K562 (cell line): ENCODE data around the gene METTL18.

Experiments
- FOXA3 ChIP-seq, 2 experiments: fragments of 450-650 bp in 1 of 2; sonication (generic) in 1 of 2; formaldehyde crosslinking; IDR thresholded peaks in 1 of 2; conservative IDR thresholded peaks in 1 of 2; 2 replicates each; pipeline versions ENCODE4 v1.4.0 to v1.8.0; 2020 to 2022; ENCODE audit warnings: mild to moderate bottlenecking in 2 of 2, missing genetic modification reagents in 1 of 2
- FOXP1 ChIP-seq: sonication (generic); formaldehyde crosslinking; IDR thresholded peaks from 2 replicates; pipeline ENCODE4 v1.8.0; 2022; ENCODE audit warnings: mild to moderate bottlenecking, missing genetic modification reagents
- NFATC3 ChIP-seq: fragments of 450-650 bp; IDR thresholded peaks from 2 replicates; pipeline ENCODE4 v1.6.1; 2017; ENCODE audit warnings: mild to moderate bottlenecking
- PHB2 ChIP-seq: fragments of 450-650 bp; IDR thresholded peaks from 2 replicates; pipeline ENCODE4 v1.6.1; 2017; ENCODE audit warnings: low read depth
- PHF8 ChIP-seq: fragments of 200-600 bp; sonication (generic); IDR thresholded peaks from 2 replicates; pipeline ENCODE4 v1.6.1; 2012; ENCODE audit warnings: mixed run types, mild to moderate bottlenecking, inconsistent platforms, low read length, moderate library complexity, borderline replicate concordance
- POLR2A ChIP-seq: fragments of 450-650 bp; conservative IDR thresholded peaks from 2 replicates; pipeline ENCODE4 v1.6.1; 2016
- PTBP1 ChIP-seq: fragments of 200-400 bp; formaldehyde crosslinking; IDR thresholded peaks from 2 replicates; pipeline ENCODE4 v1.6.1; 2017; ENCODE audit warnings: low read depth, low read length
- TAF1 ChIP-seq: IDR thresholded peaks from 2 replicates; pipeline ENCODE4 v1.6.1; 2011; ENCODE audit warnings: mild to moderate bottlenecking, low read length, moderate library complexity; ENCODE audit not compliant: insufficient read depth, control insufficient read depth, severe bottlenecking; ENCODE audit errors: extremely low read depth
- TOE1 ChIP-seq, 2 experiments: fragments of 450-650 bp in 1 of 2; sonication (generic) in 1 of 2; formaldehyde crosslinking in 1 of 2; IDR thresholded peaks; 2 replicates each; pipeline versions ENCODE4 v1.7.1 to v1.8.0; 2016 to 2022; ENCODE audit warnings: borderline replicate concordance in 2 of 2, mild to moderate bottlenecking in 2 of 2, antibody characterized with exemption in 1 of 2, inconsistent platforms in 1 of 2, low read depth in 1 of 2, missing genetic modification reagents in 1 of 2, moderate library complexity in 1 of 2
- TF ChIP-seq, protein P1 (sequence below): fragments of 200-800 bp; sonication (Bioruptor generic); IDR thresholded peaks from 2 replicates; pipeline ENCODE4 v1.6.1; 2017; ENCODE audit warnings: missing genetic modification characterization, missing compliant biosample characterization
- TF ChIP-seq, protein P2 (sequence below), 3 experiments: IDR thresholded peaks in 2 of 3; conservative IDR thresholded peaks in 1 of 3; 2 replicates each; pipeline ENCODE4 v1.5.1; 2011 to 2012; ENCODE audit warnings: low read length in 3 of 3, mild to moderate bottlenecking in 3 of 3, control low read depth in 2 of 3, improper control_type of control experiment in 1 of 3, inconsistent platforms in 1 of 3, low read depth in 1 of 3, mixed read lengths in 1 of 3, moderate library complexity in 1 of 3; ENCODE audit not compliant: insufficient read depth in 2 of 3
- TF ChIP-seq, protein P3 (sequence below): sonication (generic); formaldehyde crosslinking; IDR thresholded peaks from 2 replicates; pipeline ENCODE4 v1.8.0; 2022; ENCODE audit warnings: mild to moderate bottlenecking, missing genetic modification reagents
- TF ChIP-seq, protein P4 (sequence below): sonication (generic); formaldehyde crosslinking; IDR thresholded peaks from 2 replicates; pipeline ENCODE4 v1.9.0; 2022; ENCODE audit warnings: mild to moderate bottlenecking, missing genetic modification reagents
- TF ChIP-seq, protein P5 (sequence below): fragments of 250-450 bp; sonication (Bioruptor Pico); IDR thresholded peaks from 2 replicates; pipeline ENCODE4 v1.5.0; 2020; ENCODE audit warnings: mild to moderate bottlenecking

DNA sequence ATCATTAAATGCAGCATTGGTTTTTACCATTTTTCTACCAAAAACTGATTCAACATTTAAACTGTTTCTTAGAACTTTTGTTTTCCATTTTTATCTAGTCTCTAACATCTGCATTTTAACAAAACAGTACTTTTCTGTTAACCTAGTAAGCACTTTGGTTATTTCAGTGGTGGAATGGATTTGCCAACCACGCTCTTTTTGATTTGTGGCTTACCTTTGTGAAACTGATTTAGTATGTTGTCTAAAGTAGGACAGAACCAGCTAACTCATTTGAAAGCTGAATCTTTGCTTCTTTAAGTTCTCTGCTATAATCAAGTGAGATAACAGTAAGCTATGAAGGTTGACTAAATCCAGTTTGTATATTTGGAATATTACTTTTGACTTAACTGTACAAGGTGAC is 41.5 kb upstream of the METTL18 start:
- TF ChIP-seq PHF8: no peak
- no peak for TF ChIP-seq FOXA3 (CRISPR knock-in tag; conservative IDR thresholded peaks at IDR 0.05 in 1 of 2, IDR thresholded peaks at IDR 0.05 in 1 of 2)
- no peak for TF ChIP-seq TAF1
- no peak for TF ChIP-seq NFATC3
- TF ChIP-seq, protein P1, sequence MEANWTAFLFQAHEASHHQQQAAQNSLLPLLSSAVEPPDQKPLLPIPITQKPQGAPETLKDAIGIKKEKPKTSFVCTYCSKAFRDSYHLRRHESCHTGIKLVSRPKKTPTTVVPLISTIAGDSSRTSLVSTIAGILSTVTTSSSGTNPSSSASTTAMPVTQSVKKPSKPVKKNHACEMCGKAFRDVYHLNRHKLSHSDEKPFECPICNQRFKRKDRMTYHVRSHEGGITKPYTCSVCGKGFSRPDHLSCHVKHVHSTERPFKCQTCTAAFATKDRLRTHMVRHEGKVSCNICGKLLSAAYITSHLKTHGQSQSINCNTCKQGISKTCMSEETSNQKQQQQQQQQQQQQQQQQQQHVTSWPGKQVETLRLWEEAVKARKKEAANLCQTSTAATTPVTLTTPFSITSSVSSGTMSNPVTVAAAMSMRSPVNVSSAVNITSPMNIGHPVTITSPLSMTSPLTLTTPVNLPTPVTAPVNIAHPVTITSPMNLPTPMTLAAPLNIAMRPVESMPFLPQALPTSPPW (CRISPR knock-in tag): no peak
- TF ChIP-seq PTBP1: no peak
- no peak for TF ChIP-seq TOE1 (IDR thresholded peaks at IDR 0.05; ENCODE audit: borderline replicate concordance)
- no peak for TF ChIP-seq TOE1 (CRISPR knock-in tag; IDR thresholded peaks at IDR 0.05; ENCODE audit: borderline replicate concordance, low read depth)
- TF ChIP-seq, protein P2, sequence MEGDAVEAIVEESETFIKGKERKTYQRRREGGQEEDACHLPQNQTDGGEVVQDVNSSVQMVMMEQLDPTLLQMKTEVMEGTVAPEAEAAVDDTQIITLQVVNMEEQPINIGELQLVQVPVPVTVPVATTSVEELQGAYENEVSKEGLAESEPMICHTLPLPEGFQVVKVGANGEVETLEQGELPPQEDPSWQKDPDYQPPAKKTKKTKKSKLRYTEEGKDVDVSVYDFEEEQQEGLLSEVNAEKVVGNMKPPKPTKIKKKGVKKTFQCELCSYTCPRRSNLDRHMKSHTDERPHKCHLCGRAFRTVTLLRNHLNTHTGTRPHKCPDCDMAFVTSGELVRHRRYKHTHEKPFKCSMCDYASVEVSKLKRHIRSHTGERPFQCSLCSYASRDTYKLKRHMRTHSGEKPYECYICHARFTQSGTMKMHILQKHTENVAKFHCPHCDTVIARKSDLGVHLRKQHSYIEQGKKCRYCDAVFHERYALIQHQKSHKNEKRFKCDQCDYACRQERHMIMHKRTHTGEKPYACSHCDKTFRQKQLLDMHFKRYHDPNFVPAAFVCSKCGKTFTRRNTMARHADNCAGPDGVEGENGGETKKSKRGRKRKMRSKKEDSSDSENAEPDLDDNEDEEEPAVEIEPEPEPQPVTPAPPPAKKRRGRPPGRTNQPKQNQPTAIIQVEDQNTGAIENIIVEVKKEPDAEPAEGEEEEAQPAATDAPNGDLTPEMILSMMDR (IDR thresholded peaks at IDR 0.05 in 2 of 3, conservative IDR thresholded peaks at IDR 0.05 in 1 of 3; ENCODE audit: insufficient read depth in 2 of 3, low read depth in 1 of 3, low read length in 3 of 3): no peak
- no peak for TF ChIP-seq POLR2A
- TF ChIP-seq, protein P3, sequence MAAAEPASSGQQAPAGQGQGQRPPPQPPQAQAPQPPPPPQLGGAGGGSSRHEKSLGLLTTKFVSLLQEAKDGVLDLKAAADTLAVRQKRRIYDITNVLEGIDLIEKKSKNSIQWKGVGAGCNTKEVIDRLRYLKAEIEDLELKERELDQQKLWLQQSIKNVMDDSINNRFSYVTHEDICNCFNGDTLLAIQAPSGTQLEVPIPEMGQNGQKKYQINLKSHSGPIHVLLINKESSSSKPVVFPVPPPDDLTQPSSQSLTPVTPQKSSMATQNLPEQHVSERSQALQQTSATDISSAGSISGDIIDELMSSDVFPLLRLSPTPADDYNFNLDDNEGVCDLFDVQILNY (CRISPR knock-in tag): no peak
- TF ChIP-seq PHB2: no peak
- no peak for TF ChIP-seq FOXP1 (CRISPR knock-in tag)
- TF ChIP-seq, protein P4, sequence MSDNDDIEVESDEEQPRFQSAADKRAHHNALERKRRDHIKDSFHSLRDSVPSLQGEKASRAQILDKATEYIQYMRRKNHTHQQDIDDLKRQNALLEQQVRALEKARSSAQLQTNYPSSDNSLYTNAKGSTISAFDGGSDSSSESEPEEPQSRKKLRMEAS (CRISPR knock-in tag): no peak
- TF ChIP-seq, protein P5, sequence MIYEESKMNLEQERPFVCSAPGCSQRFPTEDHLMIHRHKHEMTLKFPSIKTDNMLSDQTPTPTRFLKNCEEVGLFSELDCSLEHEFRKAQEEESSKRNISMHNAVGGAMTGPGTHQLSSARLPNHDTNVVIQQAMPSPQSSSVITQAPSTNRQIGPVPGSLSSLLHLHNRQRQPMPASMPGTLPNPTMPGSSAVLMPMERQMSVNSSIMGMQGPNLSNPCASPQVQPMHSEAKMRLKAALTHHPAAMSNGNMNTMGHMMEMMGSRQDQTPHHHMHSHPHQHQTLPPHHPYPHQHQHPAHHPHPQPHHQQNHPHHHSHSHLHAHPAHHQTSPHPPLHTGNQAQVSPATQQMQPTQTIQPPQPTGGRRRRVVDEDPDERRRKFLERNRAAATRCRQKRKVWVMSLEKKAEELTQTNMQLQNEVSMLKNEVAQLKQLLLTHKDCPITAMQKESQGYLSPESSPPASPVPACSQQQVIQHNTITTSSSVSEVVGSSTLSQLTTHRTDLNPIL (CRISPR knock-in tag): no peak
